NCI-H1417 treated with DMSO at 0.1 percent for 48 hours (cell line): ENCODE results near the gene MTX1.
"Not testable (repeated sequence)": the region's sequence is repeated elsewhere in the genome, so short reads cannot be mapped to it uniquely, and the experiment has no call there.

Source experiments
- DNase-seq: peaks from one replicate; lab custom pipeline; 2025; lab: John Stamatoyannopoulos, UW

Gene MTX1

GRCh38 chr1:155208541-155209311 lies at the start of gene MTX1:
Gene MTX1, plus strand, starts transcription at chr1:155208695. Its CDS starts 110 bp downstream, at chr1:155208805.
- peak; percentile 32 for DNase-seq

- no peak for DNase-seq
Observed at GRCh38 chr1:155158991-155159390, 49.5 kb upstream of the MTX1 start.

- no peak for DNase-seq
Observed at GRCh38 chr1:155160128-155160527, 48.4 kb upstream of the MTX1 start.

GRCh38 chr1:155162631-155163030 lies 45.9 kb upstream of the MTX1 start:
- DNase-seq: not testable (repeated sequence)

- not testable (repeated sequence) for DNase-seq
Observed at GRCh38 chr1:155163785-155164184, 44.7 kb upstream of the MTX1 start.

GRCh38 chr1:155164625-155165024 lies 43.9 kb upstream of the MTX1 start:
- DNase-seq: not testable (repeated sequence)

- DNase-seq: no peak
Observed at GRCh38 chr1:155166051-155166470, 42.4 kb upstream of the MTX1 start.

- DNase-seq: peak; percentile 68
Observed at GRCh38 chr1:155166471-155167165, 41.9 kb upstream of the MTX1 start.

GRCh38 chr1:155167166-155168104 lies 41.1 kb upstream of the MTX1 start:
- DNase-seq: peak; percentile 71

GRCh38 chr1:155168105-155168445 lies 40.4 kb upstream of the MTX1 start:
- DNase-seq: not testable (repeated sequence)

GRCh38 chr1:155168456-155169210 lies 39.9 kb upstream of the MTX1 start:
- DNase-seq: no peak

- no peak for DNase-seq
Observed at GRCh38 chr1:155169541-155169940, 39.0 kb upstream of the MTX1 start.

GRCh38 chr1:155170101-155170785 lies 38.3 kb upstream of the MTX1 start:
- DNase-seq: no peak

- no peak for DNase-seq
Observed at GRCh38 chr1:155170806-155171205, 37.7 kb upstream of the MTX1 start.

- DNase-seq: no peak
Observed at GRCh38 chr1:155171836-155172731, 36.4 kb upstream of the MTX1 start.

GRCh38 chr1:155172732-155173477 lies 35.6 kb upstream of the MTX1 start, which contains the start of gene KRTCAP2:
Gene KRTCAP2, minus strand, starts transcription at chr1:155173304. Its CDS starts 80 bp downstream, at chr1:155173224.
- DNase-seq: peak; percentile 84

GRCh38 chr1:155173478-155174323 lies 34.8 kb upstream of the MTX1 start, which contains the start of gene TRIM46:
Gene TRIM46, plus strand, starts transcription at chr1:155173849. Its CDS starts 118 bp downstream, at chr1:155173967.
- peak; percentile 60 for DNase-seq
